K562 (cell line): ENCODE measurements around the gene ABCB9. TPM values are rescaled to one million over a fixed set of nuclear protein-coding genes. Genes with fewer than 3 reads are reported as not detected.

Source experiments
- AFF1 ChIP-seq, 2 experiments: fragments of 450-650 bp; IDR thresholded peaks; 2 replicates each; pipeline ENCODE4 v1.6.1; 2018; ENCODE audit warnings: mild to moderate bottlenecking in 2 of 2, low read depth in 1 of 2; ENCODE audit not compliant: partially characterized antibody in 2 of 2
- CAMTA2 ChIP-seq: fragments of 250-450 bp; sonication (Bioruptor Pico); conservative IDR thresholded peaks from 2 replicates; pipeline ENCODE4 v1.5.1; 2022
- CBX3 ChIP-seq, 2 experiments: IDR thresholded peaks; 1 replicate in 1 of 2; 2 replicates in 1 of 2; pipeline ENCODE4 v1.6.1; 2012; ENCODE audit warnings: inconsistent platforms in 2 of 2, low read length in 2 of 2, borderline replicate concordance in 1 of 2, control low read depth in 1 of 2
- CREB3 ChIP-seq: fragments of 450-650 bp; conservative IDR thresholded peaks from 2 replicates; pipeline ENCODE4 v1.6.1; 2016; ENCODE audit warnings: missing genetic modification characterization, low read depth, mild to moderate bottlenecking, missing compliant biosample characterization, moderate library complexity
- CREBBP ChIP-seq: IDR thresholded peaks from one replicate; pipeline ENCODE4 v1.6.1; 2012; ENCODE audit warnings: low read depth, mild to moderate bottlenecking, control low read depth, inconsistent platforms, low read length
- ETS1 ChIP-seq: conservative IDR thresholded peaks from 2 replicates; pipeline ENCODE4 v1.6.1; 2011; ENCODE audit warnings: low read depth, mild to moderate bottlenecking, low read length; ENCODE audit not compliant: control insufficient read depth
- PTRF ChIP-seq: fragments of 450-650 bp; IDR thresholded peaks from 2 replicates; pipeline ENCODE4 v1.6.1; 2016; ENCODE audit warnings: mild to moderate bottlenecking, missing genetic modification characterization, missing compliant biosample characterization
- SMARCA4 ChIP-seq: fragments of 450-650 bp; IDR thresholded peaks from 2 replicates; pipeline ENCODE4 v1.6.1; 2016
- SOX6 ChIP-seq: fragments of 450-650 bp; IDR thresholded peaks from 2 replicates; pipeline ENCODE4 v1.6.1; 2014; ENCODE audit warnings: mild to moderate bottlenecking
- SRF ChIP-seq, 2 experiments: fragments of 250-450, 450-650 bp in 1 of 2; sonication (Bioruptor Pico) in 1 of 2; sonication (generic) in 1 of 2; formaldehyde crosslinking; IDR thresholded peaks; 2 replicates each; pipeline versions ENCODE4 v1.5.0 to v1.5.1; 2020 to 2022; ENCODE audit warnings: mild to moderate bottlenecking in 1 of 2, missing genetic modification reagents in 1 of 2
- SRSF9 ChIP-seq: fragments of 200-400 bp; formaldehyde crosslinking; IDR thresholded peaks from 2 replicates; pipeline ENCODE4 v1.6.1; 2017; ENCODE audit warnings: low read depth, low read length, borderline replicate concordance
- ZBTB8A ChIP-seq: fragments of 450-650 bp; IDR thresholded peaks from 2 replicates; pipeline ENCODE4 v1.6.1; 2018; ENCODE audit warnings: mild to moderate bottlenecking, moderate library complexity; ENCODE audit not compliant: partially characterized antibody
- ZKSCAN1 ChIP-seq: fragments of 150-350 bp; IDR thresholded peaks from 2 replicates; pipeline ENCODE4 v1.6.1; 2016; ENCODE audit warnings: low read depth, low read length
- ZNF175 ChIP-seq: fragments of 200-800 bp; sonication (Bioruptor generic); IDR thresholded peaks from 2 replicates; pipeline ENCODE4 v1.6.1; 2016; ENCODE audit warnings: low read depth, mild to moderate bottlenecking, missing genetic modification characterization, missing compliant biosample characterization
- ZNF551 ChIP-seq: fragments of 250-450 bp; sonication (Bioruptor Pico); IDR thresholded peaks from 2 replicates; pipeline ENCODE4 v1.5.0; 2021; ENCODE audit warnings: mild to moderate bottlenecking, moderate library complexity
- ZNF79 ChIP-seq: fragments of 250-450 bp; sonication (Bioruptor Pico); IDR thresholded peaks from 2 replicates; pipeline ENCODE4 v1.4.0; 2020; ENCODE audit warnings: low read depth, mild to moderate bottlenecking, moderate library complexity
- polyA plus RNA-seq, 8 experiments: library from polyadenylated mRNA; depleted of rRNA in 4 of 8; stranded (reverse) in 5 of 8; unstranded in 3 of 8; fragments of >200 nt; fragmentation: Nextera tagmentation in 2 of 8; fragmentation: Illumina TruSeq in 1 of 8; extraction: Ambion mirVana in 2 of 8; extraction: Trizol in 1 of 8; gene quantifications; 2 replicates each; pipeline versions ENCODE4 v1.2.1 to v1.2.3, GENCODE V29; 2011 to 2014; ENCODE audit warnings: inconsistent platforms in 1 of 8, missing spikeins in 1 of 8
- total RNA-seq, 7 experiments: library from RNA; depleted of rRNA in 6 of 7; stranded (reverse); fragments of >200 nt in 6 of 7; fragmentation: Illumina TruSeq in 2 of 7; extraction: Trizol in 2 of 7; gene quantifications; 2 replicates each; pipeline versions ENCODE4 v1.2.1 to v1.2.3, GENCODE V29; 2011 to 2021; ENCODE audit warnings: low replicate concordance in 1 of 7

ABCB9 gene
- total and polyA plus RNA-seq, 9 of the 15 experiments (the other 6 are each of a cell fraction or from before 2014, with no cell fraction given): 0.20 to 12.6 (median 6.2) TPM

- TF ChIP-seq AFF1 (IDR thresholded peaks at IDR 0.05; ENCODE audit: low read depth in 1 of 2, partially characterized antibody in 2 of 2): peak; percentile 44 to 70
- TF ChIP-seq CREBBP: no peak
- 0 out of 2 replicates have a peak, but pooled peaks have one; percentile 41 for TF ChIP-seq ETS1
- peak; percentile 76 for TF ChIP-seq SOX6
- no peak for TF ChIP-seq CREB3 (tag)
- TF ChIP-seq PTRF: no peak
- peak in 1 of 2 experiments; percentile 75; a peak in 1 of 4 replicates for TF ChIP-seq SRF (CRISPR knock-in tag; IDR thresholded peaks at IDR 0.05)
- peak; percentile 50; the same call in 1 of the 2 replicates for TF ChIP-seq ZNF175 (CRISPR knock-in tag)
- TF ChIP-seq SMARCA4: peak; percentile 94
- no peak for TF ChIP-seq ZBTB8A
- TF ChIP-seq CAMTA2 (CRISPR knock-in tag): no peak
- no peak for TF ChIP-seq ZKSCAN1
- TF ChIP-seq SRSF9: no peak
- 0 out of 3 replicates have a peak, but pooled peaks of 1 of the 2 experiments have one; percentile 70 for TF ChIP-seq CBX3 (IDR thresholded peaks at IDR 0.05; ENCODE audit: borderline replicate concordance in 1 of 2, low read length in 2 of 2)
- TF ChIP-seq ZNF551 (CRISPR knock-in tag): no peak
- no peak for TF ChIP-seq ZNF79 (CRISPR knock-in tag)
Observed at GRCh38 chr12:122886851-122887818, 79.1 kb downstream of the ABCB9 start (continued).
